GM19324 (cell line): ENCODE data around the gene KIAA0753.

ENCODE experiments used
- ATAC-seq: cut with Tn5 transposase; IDR thresholded peaks from one replicate; pipeline ENCODE4 v1.9.1; 2021; ENCODE audit warnings: mild to moderate bottlenecking, moderate library complexity; ENCODE audit not compliant: unreplicated experiment, low FRiP score

KIAA0753 gene

DNA sequence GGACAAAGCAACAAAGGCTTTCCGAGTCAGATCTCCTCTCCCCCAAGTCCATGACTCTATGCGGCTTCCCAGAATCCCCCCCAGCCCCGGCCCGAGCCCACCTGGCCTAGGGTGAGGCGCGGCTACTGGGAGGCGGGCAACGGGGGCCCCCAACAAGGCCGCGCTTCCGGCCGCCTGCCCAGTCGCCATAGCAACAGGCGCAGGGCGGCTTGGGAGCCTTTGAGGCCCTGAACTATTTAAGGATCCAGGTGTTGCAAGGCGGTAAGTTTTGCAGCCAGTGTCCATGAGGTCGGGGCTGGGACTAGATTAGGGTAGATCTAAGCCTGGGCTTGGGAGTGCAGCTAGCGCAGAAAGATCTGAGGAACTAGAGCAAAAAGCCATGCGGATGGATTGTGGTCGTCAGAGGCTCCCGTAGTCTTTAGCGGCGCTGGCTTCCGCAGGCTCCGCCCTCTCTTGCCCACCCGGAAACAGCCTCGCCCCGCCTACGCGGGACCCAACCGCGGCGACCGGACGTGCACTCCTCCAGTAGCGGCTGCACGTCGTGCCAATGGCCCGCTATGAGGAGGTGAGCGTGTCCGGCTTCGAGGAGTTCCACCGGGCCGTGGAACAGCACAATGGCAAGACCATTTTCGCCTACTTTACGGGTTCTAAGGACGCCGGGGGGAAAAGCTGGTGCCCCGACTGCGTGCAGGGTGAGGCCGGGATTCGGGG is at the start of gene KIAA0753, which contains the start of gene TXNDC17:
TSS of gene KIAA0753 (minus strand) at position 176 of the 711 bp plus-strand sequence. CDS start 5,608 bp downstream, outside the sequence.
TSS of gene TXNDC17 (plus strand) at position 525 of the 711 bp plus-strand sequence. CDS start at position 548, 23 bp downstream.
- ATAC-seq: peak; percentile 92

DNA sequence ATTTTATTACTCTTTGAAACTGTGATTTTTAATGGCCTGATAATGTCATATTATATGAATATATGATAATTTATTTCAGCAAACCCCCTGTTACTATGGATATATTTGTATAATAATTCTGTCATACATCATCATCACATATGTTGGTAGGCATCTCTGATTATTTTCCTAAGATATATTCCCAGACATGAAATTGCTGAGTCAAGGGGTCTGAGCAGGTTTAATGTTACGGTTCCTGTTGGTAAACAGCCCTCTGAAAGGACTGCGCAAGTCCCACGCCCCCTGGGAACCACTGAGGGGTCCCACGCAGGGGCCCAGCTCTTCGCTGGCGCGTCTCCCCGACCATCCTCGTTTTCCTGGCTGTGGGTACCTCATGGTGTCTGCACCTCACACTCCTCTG is 48.4 kb upstream of the KIAA0753 start:
- ATAC-seq: no peak

DNA sequence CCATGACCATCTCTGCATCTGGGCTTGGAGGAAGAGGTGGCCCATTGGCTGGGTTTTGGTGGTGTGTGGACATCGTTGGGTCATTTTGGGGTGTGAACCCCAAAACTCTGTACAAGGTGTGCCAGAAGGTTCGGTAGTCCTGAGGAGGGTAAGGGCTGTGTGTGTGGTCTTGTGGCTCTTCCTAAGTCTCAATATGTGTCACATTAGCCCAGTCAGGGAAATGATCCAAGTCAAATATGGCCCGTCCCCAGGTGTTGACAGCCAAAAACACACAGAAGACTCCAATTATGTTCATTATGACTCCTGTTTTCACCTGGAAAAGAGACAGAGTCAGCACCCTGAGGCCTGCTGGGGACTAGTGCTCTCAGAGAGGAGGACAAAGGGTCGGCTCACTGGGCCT is 45.5 kb upstream of the KIAA0753 start:
- no peak for ATAC-seq

- ATAC-seq: no peak
Measured at GRCh38 chr17:6684881-6685767, 44.6 kb upstream of the KIAA0753 start.

GRCh38 chr17:6684460-6684783 is 43.9 kb upstream of the KIAA0753 start:
- ATAC-seq: no peak

GRCh38 chr17:6683730-6684459 is 43.4 kb upstream of the KIAA0753 start:
- no peak for ATAC-seq

DNA sequence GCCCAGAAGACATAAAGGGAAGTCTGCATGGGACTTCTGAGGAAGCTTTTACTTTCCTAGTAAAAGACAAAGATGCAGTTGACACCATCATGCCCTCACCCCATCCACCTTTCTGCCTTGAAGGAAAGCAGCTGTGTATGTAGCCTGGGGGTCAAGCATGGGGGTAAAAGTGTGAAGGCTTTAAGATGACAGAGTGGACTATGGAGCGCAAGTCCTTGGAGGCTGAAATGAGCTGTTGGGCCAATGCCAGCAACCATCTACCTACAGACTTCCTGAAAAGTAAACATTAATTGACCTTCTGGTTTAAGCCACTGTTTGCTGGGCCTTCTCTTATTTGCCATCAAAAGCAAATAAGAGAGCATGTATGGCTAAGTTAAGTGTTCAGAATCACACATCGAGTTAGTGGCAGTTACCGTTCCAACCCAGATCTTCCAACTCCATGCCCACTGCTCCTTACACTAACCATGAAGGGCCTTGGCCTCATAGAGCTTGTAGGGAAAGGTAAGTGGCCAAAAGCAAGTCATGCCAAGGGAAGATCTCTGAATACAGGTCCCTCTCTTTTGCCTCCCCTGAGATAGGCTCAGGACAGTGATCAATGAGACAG is 42.7 kb upstream of the KIAA0753 start:
- no peak for ATAC-seq

DNA sequence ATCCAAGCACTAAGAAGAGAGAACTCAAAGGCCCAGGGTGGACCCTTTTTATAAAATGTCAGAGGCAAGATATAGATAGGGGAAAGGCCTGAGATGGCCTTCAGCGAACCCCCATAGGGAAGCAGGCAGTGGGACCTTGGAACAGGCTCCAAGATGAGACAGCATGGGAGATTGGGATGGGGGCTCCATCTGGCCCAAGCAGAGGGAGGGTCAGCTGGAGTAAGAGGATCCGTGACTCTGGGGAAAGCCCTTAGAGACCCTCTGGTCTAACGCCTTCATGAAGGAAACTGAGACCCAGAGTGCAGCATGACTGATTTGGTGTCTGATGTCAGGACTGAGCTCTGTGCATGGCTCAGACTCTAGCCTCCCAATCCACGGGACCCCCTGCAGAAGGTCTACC is 41.8 kb upstream of the KIAA0753 start:
- no peak for ATAC-seq

DNA sequence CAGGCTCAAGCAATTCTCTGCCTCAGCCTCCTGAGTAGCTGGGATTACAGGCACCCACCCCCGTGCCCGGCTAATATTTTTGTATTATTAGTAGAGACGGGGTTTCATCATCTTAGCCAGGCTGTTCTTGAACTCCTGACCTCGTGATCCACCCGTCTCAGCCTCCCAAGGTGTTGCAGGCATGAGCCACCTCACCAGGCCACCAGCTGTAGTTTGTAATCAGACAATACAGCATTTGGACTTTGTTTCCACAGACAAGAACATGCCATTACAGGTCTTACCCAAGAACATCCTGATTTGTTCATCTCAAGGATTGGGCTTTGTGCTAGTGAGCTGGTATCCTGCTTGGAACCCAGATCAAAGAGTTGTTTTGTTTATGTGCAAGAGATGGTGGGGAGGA is 41.2 kb upstream of the KIAA0753 start:
- ATAC-seq: no peak

GRCh38 chr17:6681176-6681575 is 40.7 kb upstream of the KIAA0753 start:
- no peak for ATAC-seq

GRCh38 chr17:6679241-6679640 is 38.7 kb upstream of the KIAA0753 start:
- no peak for ATAC-seq

GRCh38 chr17:6677946-6678345 is 37.4 kb upstream of the KIAA0753 start:
- no peak for ATAC-seq

- ATAC-seq: no peak
Measured at GRCh38 chr17:6677158-6677831, 36.8 kb upstream of the KIAA0753 start.

DNA sequence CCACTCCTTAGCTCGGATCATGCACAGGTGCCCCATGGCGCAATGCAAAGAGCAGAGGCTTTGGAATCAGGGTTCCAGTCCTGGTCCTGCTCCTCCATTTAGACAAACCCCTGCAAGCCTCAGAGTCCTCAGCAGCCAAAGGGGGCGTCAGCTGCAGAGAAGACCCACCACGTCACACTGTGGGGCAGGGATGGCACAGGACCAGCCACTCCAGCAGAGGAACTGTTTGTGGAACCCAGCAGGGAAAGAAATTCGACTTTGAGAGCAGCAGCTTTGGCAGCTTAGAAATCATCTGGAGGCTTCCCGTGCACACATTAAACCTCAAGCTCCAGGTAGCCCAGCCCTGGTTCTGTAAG is 36.3 kb upstream of the KIAA0753 start:
- no peak for ATAC-seq

- ATAC-seq: no peak
Measured at GRCh38 chr17:6675201-6675825, 34.8 kb upstream of the KIAA0753 start.

GRCh38 chr17:6674586-6674985 is 34.1 kb upstream of the KIAA0753 start:
- no peak for ATAC-seq

- ATAC-seq: no peak
Measured at GRCh38 chr17:6671431-6671830, 30.9 kb upstream of the KIAA0753 start.

DNA sequence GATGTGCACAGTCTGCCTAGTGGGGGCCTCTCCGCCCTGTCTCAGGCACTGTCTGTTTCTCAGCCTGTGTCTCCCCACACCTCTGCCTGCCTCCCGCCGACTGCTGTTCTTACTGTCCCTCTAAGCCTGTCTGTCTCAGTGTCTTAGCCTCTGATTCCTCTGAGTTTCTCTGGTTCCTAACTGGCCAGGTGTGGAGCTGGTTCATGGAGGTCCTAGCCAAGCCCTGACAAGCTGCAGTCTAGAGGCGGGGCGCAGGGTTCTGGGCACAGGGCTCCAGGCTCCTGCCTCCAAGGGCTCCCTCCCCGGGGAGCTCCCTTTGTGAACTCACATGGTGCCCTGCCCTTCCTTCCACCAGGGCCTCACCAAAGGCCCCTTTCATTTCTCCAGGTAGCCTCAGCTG is 30.5 kb upstream of the KIAA0753 start:
- ATAC-seq: no peak

- ATAC-seq: no peak
Measured at GRCh38 chr17:6670571-6670970, 30.1 kb upstream of the KIAA0753 start.
